NCI-H2029 (cell line): ENCODE measurements around the gene SPEF1.

ENCODE experiments used
- DNase-seq: peaks from one replicate; lab custom pipeline; 2025; lab: John Stamatoyannopoulos, UW

The SPEF1 gene

GRCh38 chr20:3787324-3788014 lies 6.2 kb upstream of the SPEF1 start:
- DNase-seq: no peak

- peak; percentile 81 for DNase-seq
Measured at GRCh38 chr20:3786665-3787323, 5.5 kb upstream of the SPEF1 start, which contains the start of gene CENPB. TSS of gene CENPB (minus strand) at chr20:3786740. CDS start at chr20:3786483, 257 bp downstream.

GRCh38 chr20:3786126-3786484 lies 4.9 kb upstream of the SPEF1 start:
- DNase-seq: peak; percentile 35

GRCh38 chr20:3785240-3786125 lies 4.2 kb upstream of the SPEF1 start:
- peak; percentile 35 for DNase-seq

- DNase-seq: no peak
Measured at GRCh38 chr20:3784863-3785239, 3.6 kb upstream of the SPEF1 start.

GRCh38 chr20:3784216-3784853 lies 3.1 kb upstream of the SPEF1 start:
- DNase-seq: no peak

GRCh38 chr20:3783511-3784195 lies 2.4 kb upstream of the SPEF1 start:
- no peak for DNase-seq

GRCh38 chr20:3783068-3783489 lies 1.8 kb upstream of the SPEF1 start:
- no peak for DNase-seq

GRCh38 chr20:3782597-3782996 lies 1.3 kb upstream of the SPEF1 start:
- DNase-seq: no peak

- no peak for DNase-seq
Measured at GRCh38 chr20:3778976-3779375, 2.3 kb downstream of the SPEF1 start.

GRCh38 chr20:3777716-3778629 lies 3.3 kb downstream of the SPEF1 start:
- DNase-seq: no peak

- no peak for DNase-seq
Measured at GRCh38 chr20:3777381-3777715, 3.9 kb downstream of the SPEF1 start.

GRCh38 chr20:3775457-3776108 lies 5.7 kb downstream of the SPEF1 start:
- DNase-seq: no peak

GRCh38 chr20:3771552-3772058 lies 9.6 kb downstream of the SPEF1 start:
- DNase-seq: no peak

GRCh38 chr20:3768342-3769130 lies 12.7 kb downstream of the SPEF1 start:
- peak; percentile 51 for DNase-seq

GRCh38 chr20:3767427-3768341 lies 13.6 kb downstream of the SPEF1 start, which contains the start of gene ADISSP:
TSS of gene ADISSP (minus strand) at chr20:3767753. CDS start at chr20:3760100, 7,653 bp downstream.
- peak; percentile 97 for DNase-seq

- no peak for DNase-seq
Measured at GRCh38 chr20:3767110-3767426, 14.2 kb downstream of the SPEF1 start.
